ENCODE results near the gene ELMO3. TPM values are rescaled to one million over a fixed set of nuclear protein-coding genes. Genes with fewer than 3 reads are reported as not detected.

Gene ELMO3
- total RNA-seq, 6 donors from 2014 or later: 17.4 to 26.2 (median 24.4) TPM

DNA sequence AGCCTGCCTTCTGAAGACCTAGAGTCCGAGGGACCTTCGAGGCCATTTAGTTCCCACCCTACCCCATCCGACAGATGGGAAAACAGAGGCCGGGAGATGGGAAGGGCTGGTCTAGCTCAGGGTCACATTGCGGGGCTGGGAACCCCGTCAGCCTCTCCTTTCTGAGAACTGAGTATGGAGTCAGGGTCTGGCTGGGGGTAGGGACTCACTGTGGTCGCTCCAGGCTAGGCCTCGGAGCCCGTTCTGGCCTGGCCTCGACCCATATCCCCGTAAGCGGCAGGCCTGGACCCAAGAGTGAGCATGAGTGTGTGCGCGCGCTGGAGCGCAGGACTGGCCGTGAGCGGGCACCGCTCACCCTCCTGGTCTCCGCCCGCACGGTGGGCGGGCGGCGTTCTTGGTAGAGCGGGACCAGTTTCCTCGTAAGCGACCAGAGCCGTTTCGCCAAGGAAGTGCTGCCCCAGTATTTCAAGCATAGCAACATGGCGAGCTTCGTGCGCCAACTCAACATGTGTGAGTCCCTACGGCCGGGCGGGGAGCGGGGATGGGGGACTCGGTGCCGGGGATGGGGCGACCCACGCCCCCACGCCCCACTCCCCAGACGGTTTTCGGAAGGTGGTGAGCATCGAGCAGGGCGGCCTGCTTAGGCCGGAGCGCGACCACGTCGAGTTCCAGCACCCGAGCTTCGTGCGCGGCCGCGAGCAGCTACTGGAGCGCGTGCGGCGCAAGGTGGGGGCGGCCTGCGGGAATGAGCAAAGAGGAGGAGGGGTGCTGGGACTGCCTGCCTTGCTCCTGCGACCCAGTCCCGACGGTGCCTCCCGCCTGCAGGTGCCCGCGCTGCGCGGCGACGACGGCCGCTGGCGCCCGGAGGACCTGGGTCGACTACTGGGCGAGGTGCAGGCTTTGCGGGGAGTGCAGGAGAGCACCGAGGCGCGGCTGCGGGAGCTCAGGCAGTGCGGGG lies 33.5 kb upstream of the ELMO3 start:
- peaks cover 54 to 69% (median 64%) of the 10 kb centered on the region in 4 donors for H3K4me1 ChIP-seq
- peak in 1 of 2 donors; percentile 87 for DNase-seq
- 24 to 25% methylated on average over 6 to 68 of the region's 85 CpGs for WGBS, 2 donors

DNA sequence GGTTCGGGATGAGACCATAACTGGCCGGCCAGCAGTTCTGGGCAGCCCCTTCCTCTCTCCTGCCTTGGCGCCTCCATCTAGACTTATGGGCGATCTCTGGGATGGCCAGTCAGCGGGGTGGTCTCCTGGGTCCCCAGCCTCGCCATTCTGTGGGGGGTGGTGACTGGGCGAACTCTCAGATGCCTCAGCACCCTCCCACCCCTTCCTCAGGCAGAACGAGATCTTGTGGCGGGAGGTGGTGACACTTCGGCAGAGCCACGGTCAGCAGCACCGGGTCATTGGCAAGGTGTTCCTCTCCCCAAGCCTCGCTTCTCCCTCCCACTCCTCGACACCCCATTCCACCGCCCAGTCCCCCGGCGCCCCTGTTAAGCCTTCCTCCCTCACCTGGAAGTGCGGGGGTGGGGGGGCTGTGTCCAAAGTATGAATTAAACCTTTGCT lies 32.8 kb upstream of the ELMO3 start:
- no peak for TF ChIP-seq POLR2AphosphoS5 (IDR thresholded peaks at IDR 0.05)
- TF ChIP-seq CTCF (IDR thresholded peaks at IDR 0.05): no peak
- Histone ChIP-seq H3K4me3 (no peak overlapping the region), H3K36me3 (no peaks in the 10 kb centered on the region), H3K27me3 (peaks cover 0 to 34% (median 10%) of the 10 kb centered on the region in 4 donors), H3K4me1 (peaks cover 57 to 69% (median 64%) of the 10 kb centered on the region in 4 donors), H3K9me3 (no peaks in the 10 kb centered on the region), H3K27ac (no peak overlapping the region)
- ATAC-seq (ENCODE audit: low FRiP score in 2 of 2) (no peak), DNase-seq (no peak)
- 36 to 47% methylated on average over 15 to 18 of the region's 18 CpGs for WGBS, 2 donors

More for the DNA sequence above, 33.5 kb upstream of the ELMO3 start:
- TF ChIP-seq POLR2AphosphoS5 (IDR thresholded peaks at IDR 0.05): no peak
- TF ChIP-seq POLR2A (IDR thresholded peaks at IDR 0.05): no peak
- TF ChIP-seq CTCF (IDR thresholded peaks at IDR 0.05): no peak
- no peak for TF ChIP-seq EP300 (IDR thresholded peaks at IDR 0.05)
- peaks cover 0 to 32% (median 10%) of the 10 kb centered on the region in 4 donors for H3K27me3 ChIP-seq
- ATAC-seq (ENCODE audit: low FRiP score in 2 of 2): no peak
- H3K27ac ChIP-seq: peak overlapping the region in 2 of 4 donors; percentile 53 to 54
- H3K9me3 ChIP-seq: no peaks in the 10 kb centered on the region
- H3K4me3 ChIP-seq: peak overlapping the region in 3 of 4 donors; percentile 22 to 45 (median 42)
- H3K36me3 ChIP-seq: no peaks in the 10 kb centered on the region

- no peaks in the 10 kb centered on the region for H3K9me3 ChIP-seq
- no peaks in the 10 kb centered on the region for H3K36me3 ChIP-seq
- peaks cover 55 to 69% (median 64%) of the 10 kb centered on the region in 4 donors for H3K4me1 ChIP-seq
- H3K4me3 ChIP-seq: no peak overlapping the region
- TF ChIP-seq POLR2AphosphoS5 (IDR thresholded peaks at IDR 0.05) (no peak), POLR2A (IDR thresholded peaks at IDR 0.05) (no peak), CTCF (IDR thresholded peaks at IDR 0.05) (no peak), EP300 (IDR thresholded peaks at IDR 0.05) (no peak)
- H3K27me3 ChIP-seq: peaks cover 0 to 34% (median 10%) of the 10 kb centered on the region in 4 donors
- H3K27ac ChIP-seq: no peak overlapping the region
- 90 to 96% methylated on average over 3 to 5 of the region's 5 CpGs for WGBS, 2 donors
- no peak for ATAC-seq (ENCODE audit: low FRiP score in 2 of 2)
- DNase-seq: no peak
Measured at GRCh38 chr16:67166598-67167168, 32.2 kb upstream of the ELMO3 start.

DNA sequence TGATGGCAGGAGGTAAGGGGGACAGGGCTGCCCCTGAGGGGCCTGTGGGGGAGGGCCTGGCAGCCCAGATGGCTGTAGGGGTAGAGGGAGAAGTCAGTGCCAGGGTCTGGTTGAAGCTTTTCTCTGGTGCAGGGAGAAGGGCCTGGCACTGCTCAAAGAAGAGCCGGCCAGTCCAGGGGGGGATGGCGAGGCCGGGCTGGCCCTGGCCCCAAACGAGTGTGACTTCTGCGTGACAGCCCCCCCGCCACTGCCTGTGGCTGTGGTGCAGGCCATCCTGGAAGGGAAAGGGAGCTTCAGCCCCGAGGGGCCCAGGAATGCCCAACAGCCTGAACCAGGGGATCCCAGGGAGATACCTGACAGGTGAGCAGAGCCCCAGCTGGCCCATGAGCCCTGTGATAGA lies 31.3 kb upstream of the ELMO3 start:
- no peaks in the 10 kb centered on the region for H3K9me3 ChIP-seq
- no peaks in the 10 kb centered on the region for H3K36me3 ChIP-seq
- TF ChIP-seq POLR2AphosphoS5 (IDR thresholded peaks at IDR 0.05) (no peak), EP300 (IDR thresholded peaks at IDR 0.05) (no peak), POLR2A (IDR thresholded peaks at IDR 0.05) (no peak), CTCF (IDR thresholded peaks at IDR 0.05) (no peak)
- H3K27me3 ChIP-seq: peaks cover 0 to 33% (median 10%) of the 10 kb centered on the region in 4 donors
- ATAC-seq (ENCODE audit: low FRiP score in 2 of 2) (no peak), DNase-seq (peak in 1 of 2 donors; percentile 59)
- WGBS, 2 donors: 78 to 95% methylated on average over 5 to 7 of the region's 7 CpGs
- H3K27ac ChIP-seq: no peak overlapping the region
- peaks cover 47 to 69% (median 66%) of the 10 kb centered on the region in 4 donors for H3K4me1 ChIP-seq
- no peak overlapping the region for H3K4me3 ChIP-seq

Measured in upper lobe of left lung (tissue), 6 donors.